GM18870 (cell line): ENCODE data around the gene ADAMTS15.

Experiments
- ATAC-seq: cut with Tn5 transposase; IDR thresholded peaks from one replicate; pipeline ENCODE4 v1.9.1; 2021; ENCODE audit warnings: moderate library complexity; ENCODE audit not compliant: unreplicated experiment

ADAMTS15 gene

GRCh38 chr11:130448416-130449309 lies at the start of gene ADAMTS15:
Gene ADAMTS15 (plus strand): TSS chr11:130448645. CDS start chr11:130448974, 329 bp downstream.
- ATAC-seq, result no peak

GRCh38 chr11:130399196-130399595 lies 49.2 kb upstream of the ADAMTS15 start:
- no peak for ATAC-seq

- no peak for ATAC-seq
These were observed 47.5 kb upstream of the ADAMTS15 start for GRCh38 chr11:130400781-130401483.

GRCh38 chr11:130402570-130402969 lies 45.9 kb upstream of the ADAMTS15 start:
- no peak for ATAC-seq

- ATAC-seq, result no peak
These were observed 45.1 kb upstream of the ADAMTS15 start for GRCh38 chr11:130403271-130403804.

- no peak for ATAC-seq
These were observed 44.5 kb upstream of the ADAMTS15 start for GRCh38 chr11:130403967-130404366.

- ATAC-seq, result no peak
These were observed 43.7 kb upstream of the ADAMTS15 start for GRCh38 chr11:130404727-130405126.

GRCh38 chr11:130405428-130405827 lies 43.0 kb upstream of the ADAMTS15 start:
- ATAC-seq, result no peak

GRCh38 chr11:130407978-130408377 lies 40.5 kb upstream of the ADAMTS15 start:
- no peak for ATAC-seq

- no peak for ATAC-seq
These were observed 40.0 kb upstream of the ADAMTS15 start for GRCh38 chr11:130408401-130408890.

GRCh38 chr11:130408901-130409300 lies 39.5 kb upstream of the ADAMTS15 start:
- no peak for ATAC-seq

GRCh38 chr11:130409594-130410388 lies 38.7 kb upstream of the ADAMTS15 start:
- no peak for ATAC-seq

GRCh38 chr11:130411223-130411622 lies 37.2 kb upstream of the ADAMTS15 start:
- no peak for ATAC-seq

- no peak for ATAC-seq
These were observed 34.9 kb upstream of the ADAMTS15 start for GRCh38 chr11:130413405-130414106.

GRCh38 chr11:130414107-130415080 lies 34.1 kb upstream of the ADAMTS15 start:
- no peak for ATAC-seq

- no peak for ATAC-seq
These were observed 32.5 kb upstream of the ADAMTS15 start for GRCh38 chr11:130415731-130416529.

- no peak for ATAC-seq
These were observed 31.9 kb upstream of the ADAMTS15 start for GRCh38 chr11:130416530-130416882.

GRCh38 chr11:130416906-130417305 lies 31.5 kb upstream of the ADAMTS15 start:
- ATAC-seq, result no peak
